Activated T-helper 17 cell treated with anti-CD3 and anti-CD28 coated beads, Interleukin-2, amount 50 U/mL, for 72 hours (primary cell): ENCODE data around the gene NUP214. TPM values are rescaled to one million over a fixed set of nuclear protein-coding genes. Genes with fewer than 3 reads are reported as not detected.
"Not testable (repeated sequence)": the region's sequence is repeated elsewhere in the genome, so short reads cannot be mapped to it uniquely, and the experiment has no call there.

Source experiments
- ATAC-seq: fragments of 150-1000 bp; cut with Tn5 transposase; replicated peaks from 2 replicates; pipeline ENCODE4 v1.10.0; 2021; ENCODE audit warnings: mild to moderate bottlenecking, moderate library complexity
- H3K27ac Mint-ChIP-seq: one replicate; pipeline ENCODE4 v1.8.0; 2022; ENCODE audit warnings: mixed read lengths
- H3K27me3 Mint-ChIP-seq: one replicate; pipeline ENCODE4 v1.8.0; 2022; ENCODE audit warnings: mixed read lengths
- H3K36me3 Mint-ChIP-seq: one replicate; pipeline ENCODE4 v1.8.0; 2022; ENCODE audit warnings: low read depth, mild to moderate bottlenecking, mixed read lengths
- H3K4me1 Mint-ChIP-seq: one replicate; pipeline ENCODE4 v1.8.0; 2022; ENCODE audit warnings: mixed read lengths
- H3K4me3 Mint-ChIP-seq: one replicate; pipeline ENCODE4 v1.8.0; 2022; ENCODE audit warnings: mild to moderate bottlenecking, mixed read lengths
- H3K9me3 Mint-ChIP-seq: one replicate; pipeline ENCODE4 v1.8.0; 2022; ENCODE audit warnings: mixed read lengths
- total RNA-seq, 2 donors: library from RNA; stranded (reverse); gene quantifications; one replicate each; pipeline ENCODE4 v1.2.3, GENCODE V29; 2022

The NUP214 gene
- total RNA-seq, 2 donors from 2014 or later, result 63.8 to 71.8 TPM

DNA sequence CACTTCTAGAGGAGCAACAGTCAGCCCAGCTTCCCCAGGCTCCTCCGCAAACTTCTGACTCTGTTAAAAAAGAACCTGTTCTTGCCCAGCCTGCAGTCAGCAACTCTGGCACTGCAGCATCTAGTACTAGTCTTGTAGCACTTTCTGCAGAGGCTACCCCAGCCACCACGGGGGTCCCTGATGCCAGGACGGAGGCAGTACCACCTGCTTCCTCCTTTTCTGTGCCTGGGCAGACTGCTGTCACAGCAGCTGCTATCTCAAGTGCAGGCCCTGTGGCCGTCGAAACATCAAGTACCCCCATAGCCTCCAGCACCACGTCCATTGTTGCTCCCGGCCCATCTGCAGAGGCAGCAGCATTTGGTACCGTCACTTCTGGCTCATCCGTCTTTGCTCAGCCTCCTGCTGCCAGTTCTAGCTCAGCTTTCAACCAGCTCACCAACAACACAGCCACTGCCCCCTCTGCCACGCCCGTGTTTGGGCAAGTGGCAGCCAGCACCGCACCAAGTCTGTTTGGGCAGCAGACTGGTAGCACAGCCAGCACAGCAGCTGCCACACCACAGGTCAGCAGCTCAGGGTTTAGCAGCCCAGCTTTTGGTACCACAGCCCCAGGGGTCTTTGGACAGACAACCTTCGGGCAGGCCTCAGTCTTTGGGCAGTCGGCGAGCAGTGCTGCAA, 72.8 kb downstream of the NUP214 start:
- no peak for ATAC-seq
- Mint-ChIP-seq H3K9me3 (no peaks in the 10 kb centered on the region), H3K27me3 (no peaks in the 10 kb centered on the region), H3K4me1 (no peaks in the 10 kb centered on the region), H3K27ac (no peak overlapping the region), H3K36me3 (peaks cover 97% of the 10 kb centered on the region), H3K4me3 (no peak overlapping the region)

DNA sequence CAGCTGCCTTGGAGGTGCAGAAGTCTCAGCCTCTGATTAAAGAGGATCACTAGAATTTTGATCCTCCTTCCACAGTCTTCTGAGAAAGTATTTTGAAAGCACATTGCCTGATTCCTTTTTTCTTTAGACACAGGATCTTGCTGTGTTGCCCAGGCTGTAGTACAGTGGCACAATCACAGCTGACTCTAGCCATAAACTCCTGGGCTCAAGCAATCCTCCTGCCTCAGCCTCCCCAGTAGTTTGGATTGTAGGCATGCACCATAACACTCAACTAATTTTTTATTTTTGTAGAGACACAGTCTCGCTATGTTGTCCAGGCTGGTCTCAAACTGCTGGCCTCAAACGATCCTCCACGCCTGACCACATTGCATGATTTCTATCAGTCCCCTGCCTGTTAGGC, 76.5 kb downstream of the NUP214 start:
- H3K4me3 Mint-ChIP-seq, result no peak overlapping the region
- H3K27me3 Mint-ChIP-seq, result no peaks in the 10 kb centered on the region
- peaks cover 93% of the 10 kb centered on the region for H3K36me3 Mint-ChIP-seq
- ATAC-seq, result no peak
- H3K4me1 Mint-ChIP-seq, result no peaks in the 10 kb centered on the region
- no peaks in the 10 kb centered on the region for H3K9me3 Mint-ChIP-seq
- peak overlapping the region; percentile 24 for H3K27ac Mint-ChIP-seq

DNA sequence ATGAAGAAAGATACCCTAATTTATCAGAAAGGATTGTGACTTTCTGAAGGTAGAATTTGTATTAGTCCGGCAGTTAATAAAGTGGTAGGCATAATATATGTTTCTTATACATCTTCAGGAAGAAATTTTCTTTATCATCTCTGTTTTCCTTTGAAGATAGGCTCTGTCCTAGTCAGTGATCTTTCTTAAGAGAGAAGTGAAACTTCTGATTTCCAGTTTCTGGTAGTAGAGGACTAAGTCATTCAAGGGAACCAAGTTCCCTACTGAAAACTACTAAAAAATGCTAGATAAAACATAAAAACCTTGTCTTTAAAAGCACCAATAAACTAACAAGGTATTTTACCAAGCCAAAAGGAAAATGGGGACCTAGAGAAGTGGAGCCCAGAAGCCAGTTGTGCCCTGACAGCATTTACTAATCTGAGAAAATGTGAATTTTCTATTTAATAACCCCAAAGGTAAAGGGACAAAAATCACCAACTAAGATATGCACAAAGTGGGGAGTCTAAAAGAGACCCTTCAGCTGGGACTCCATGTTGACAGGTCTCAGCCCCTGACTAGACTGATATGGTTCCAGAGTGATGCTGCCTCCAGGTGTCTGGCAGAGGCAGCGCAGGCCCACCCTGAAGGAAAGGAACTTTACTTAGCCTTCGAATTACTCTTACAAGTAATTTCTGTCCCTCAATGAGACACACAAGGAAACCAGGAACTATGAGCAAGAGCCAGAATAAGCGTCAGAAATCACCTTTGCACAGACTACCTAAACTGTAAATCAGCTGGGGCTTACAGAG, 78.2 kb downstream of the NUP214 start:
- H3K4me3 Mint-ChIP-seq, result no peak overlapping the region
- no peaks in the 10 kb centered on the region for H3K27me3 Mint-ChIP-seq
- ATAC-seq, result peak; percentile 26
- H3K36me3 Mint-ChIP-seq, result peaks cover 92% of the 10 kb centered on the region
- H3K4me1 Mint-ChIP-seq, result no peaks in the 10 kb centered on the region
- peak overlapping the region; percentile 38 for H3K27ac Mint-ChIP-seq
- no peaks in the 10 kb centered on the region for H3K9me3 Mint-ChIP-seq

DNA sequence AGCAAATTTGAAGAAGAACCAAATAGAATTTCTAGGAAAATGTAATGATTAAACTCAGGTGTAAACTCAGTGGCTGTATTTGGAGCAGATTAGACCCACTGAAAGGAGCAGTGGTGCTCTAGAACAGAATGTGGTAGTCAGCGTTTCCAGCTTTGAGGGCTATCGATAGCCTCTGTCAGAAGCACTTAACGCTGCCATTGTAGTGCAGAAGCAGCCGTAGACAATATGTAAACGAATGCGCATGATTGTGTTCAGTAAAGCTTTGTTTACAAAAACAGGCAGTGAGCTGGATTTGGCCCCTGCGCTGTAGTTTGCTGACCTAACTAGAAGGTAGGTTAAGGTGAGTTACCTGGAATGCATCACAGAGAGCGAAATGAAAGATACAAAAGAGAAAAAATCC, 78.9 kb downstream of the NUP214 start:
- H3K4me3 Mint-ChIP-seq, result no peak overlapping the region
- no peak for ATAC-seq
- H3K27ac Mint-ChIP-seq, result peak overlapping the region; percentile 38
- H3K4me1 Mint-ChIP-seq, result no peaks in the 10 kb centered on the region
- peaks cover 86% of the 10 kb centered on the region for H3K36me3 Mint-ChIP-seq
- no peaks in the 10 kb centered on the region for H3K27me3 Mint-ChIP-seq
- no peaks in the 10 kb centered on the region for H3K9me3 Mint-ChIP-seq

DNA sequence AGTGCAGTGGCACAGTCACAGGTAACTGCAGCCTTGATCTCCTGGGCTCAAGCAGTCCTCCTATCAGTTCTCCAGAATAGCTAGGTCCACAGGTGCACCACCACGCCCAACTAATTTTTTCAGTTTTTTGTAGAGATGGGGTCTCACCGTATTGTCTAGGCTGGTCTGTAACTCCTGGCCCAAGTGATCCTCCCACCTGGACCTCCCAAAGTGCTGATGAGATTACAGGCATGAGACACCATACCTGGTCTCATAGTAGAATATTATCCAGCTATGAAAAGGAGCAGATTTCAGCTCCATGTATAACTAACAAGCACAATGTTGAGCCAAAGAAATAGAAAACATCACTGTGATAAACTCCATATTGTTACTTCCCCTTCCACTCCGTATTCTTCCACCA, 81.1 kb downstream of the NUP214 start:
- peaks cover 85% of the 10 kb centered on the region for H3K36me3 Mint-ChIP-seq
- no peak for ATAC-seq
- no peak overlapping the region for H3K27ac Mint-ChIP-seq
- H3K9me3 Mint-ChIP-seq, result peaks cover 4% of the 10 kb centered on the region
- H3K4me3 Mint-ChIP-seq, result no peak overlapping the region
- no peaks in the 10 kb centered on the region for H3K4me1 Mint-ChIP-seq
- H3K27me3 Mint-ChIP-seq, result no peaks in the 10 kb centered on the region

DNA sequence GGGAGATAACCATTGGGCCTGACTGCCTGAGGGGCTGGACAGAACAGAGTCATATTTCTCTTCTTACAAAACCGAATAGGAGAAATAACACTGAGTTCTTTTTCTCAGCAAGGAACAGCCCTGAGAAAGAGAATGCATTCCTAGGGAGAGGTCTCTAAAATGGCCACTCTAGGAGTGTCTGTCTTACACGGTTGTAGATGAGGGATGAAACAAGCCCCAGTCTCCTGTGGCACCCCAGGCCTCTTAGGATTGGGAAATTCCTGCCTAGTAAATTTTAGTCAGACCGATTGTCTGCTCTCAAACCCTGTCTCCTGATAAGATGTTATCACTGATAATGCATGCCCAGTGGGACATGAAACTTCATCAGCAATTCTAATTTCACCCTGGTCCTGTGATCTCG, 86.5 kb downstream of the NUP214 start:
- H3K27me3 Mint-ChIP-seq, H3K4me3 Mint-ChIP-seq, H3K9me3 Mint-ChIP-seq, ATAC-seq, H3K27ac Mint-ChIP-seq, H3K4me1 Mint-ChIP-seq: not testable (repeated sequence)
- H3K36me3 Mint-ChIP-seq, result peaks cover 80% of the 10 kb centered on the region

DNA sequence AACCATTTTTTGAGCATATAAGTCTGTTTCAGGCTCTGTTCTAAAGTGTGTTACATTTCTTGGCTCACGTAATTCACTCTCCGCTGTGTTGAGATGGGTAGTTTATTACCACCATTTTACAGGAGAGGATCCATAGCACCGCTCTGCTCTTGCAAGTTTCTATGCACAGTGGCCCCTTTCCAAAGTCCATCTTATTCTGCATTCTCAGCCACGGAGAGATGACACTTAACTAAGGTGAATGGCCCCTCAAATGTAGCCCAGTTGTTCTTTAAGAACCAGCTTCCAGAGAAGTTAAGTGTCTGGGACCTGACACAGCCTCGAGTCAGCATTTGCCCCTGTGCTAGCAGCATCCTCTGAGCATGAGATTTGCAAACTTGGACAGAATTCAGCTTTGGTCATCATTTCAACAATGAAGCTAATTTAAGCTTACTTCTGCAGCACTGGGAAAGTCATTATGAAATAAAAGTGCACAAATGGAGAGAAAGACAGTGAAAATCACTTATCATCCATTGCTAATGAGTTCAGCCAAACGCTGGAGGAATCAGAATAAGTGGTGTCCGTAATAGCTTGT, 89.0 kb downstream of the NUP214 start:
- no peaks in the 10 kb centered on the region for H3K27me3 Mint-ChIP-seq
- peaks cover 87% of the 10 kb centered on the region for H3K36me3 Mint-ChIP-seq
- ATAC-seq, result no peak
- H3K4me1 Mint-ChIP-seq, result peaks cover 13% of the 10 kb centered on the region
- peak overlapping the region; percentile 6 for H3K27ac Mint-ChIP-seq
- H3K4me3 Mint-ChIP-seq, result no peak overlapping the region
- peaks cover 8% of the 10 kb centered on the region for H3K9me3 Mint-ChIP-seq

DNA sequence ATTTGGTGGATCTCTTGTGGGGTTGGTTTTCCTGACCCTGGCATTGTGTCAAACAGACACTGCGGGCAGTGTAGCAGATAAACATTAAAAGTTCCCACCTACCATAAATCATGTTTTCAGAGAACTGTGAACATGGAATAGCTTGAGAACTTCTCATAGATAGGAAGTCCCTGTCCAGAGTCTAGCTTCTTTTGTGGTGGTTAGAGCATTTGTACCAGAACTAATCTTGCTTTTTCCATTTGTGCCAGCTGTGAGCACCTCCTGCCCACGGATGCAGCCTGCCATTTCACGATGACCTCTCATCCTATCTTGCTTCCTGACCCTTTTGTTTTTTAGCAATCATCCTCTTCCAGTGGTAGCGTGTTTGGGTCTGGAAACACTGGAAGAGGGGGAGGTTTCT, 89.5 kb downstream of the NUP214 start:
- Mint-ChIP-seq H3K4me3 (no peak overlapping the region), H3K27me3 (no peaks in the 10 kb centered on the region), H3K27ac (no peak overlapping the region), H3K4me1 (peaks cover 13% of the 10 kb centered on the region), H3K9me3 (peaks cover 7% of the 10 kb centered on the region), H3K36me3 (peaks cover 85% of the 10 kb centered on the region)
- no peak for ATAC-seq

DNA sequence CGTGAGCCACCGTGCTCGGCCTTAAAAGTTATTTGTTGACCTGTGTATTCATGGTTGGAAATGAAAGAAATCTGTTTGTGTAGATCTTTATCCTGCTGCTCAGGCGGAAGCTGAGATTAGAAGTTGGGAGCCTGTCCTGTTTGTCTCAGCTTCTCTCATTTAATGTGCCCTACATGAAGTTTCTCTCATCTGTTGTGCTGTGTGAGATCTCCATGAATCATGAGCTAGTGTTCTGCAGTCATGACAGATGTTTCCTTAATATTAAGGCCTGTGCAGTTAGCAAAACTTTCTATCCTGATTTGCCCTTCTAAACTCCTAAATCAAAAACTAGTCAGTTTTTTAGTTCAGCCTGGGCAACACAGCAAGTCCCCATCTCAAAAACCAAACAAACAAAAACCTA, 91.4 kb downstream of the NUP214 start:
- ATAC-seq, result no peak
- H3K4me3 Mint-ChIP-seq, result no peak overlapping the region
- H3K4me1 Mint-ChIP-seq, result peaks cover 13% of the 10 kb centered on the region
- no peaks in the 10 kb centered on the region for H3K27me3 Mint-ChIP-seq
- H3K9me3 Mint-ChIP-seq, result peaks cover 4% of the 10 kb centered on the region
- H3K36me3 Mint-ChIP-seq, result peaks cover 74% of the 10 kb centered on the region
- H3K27ac Mint-ChIP-seq, result no peak overlapping the region

DNA sequence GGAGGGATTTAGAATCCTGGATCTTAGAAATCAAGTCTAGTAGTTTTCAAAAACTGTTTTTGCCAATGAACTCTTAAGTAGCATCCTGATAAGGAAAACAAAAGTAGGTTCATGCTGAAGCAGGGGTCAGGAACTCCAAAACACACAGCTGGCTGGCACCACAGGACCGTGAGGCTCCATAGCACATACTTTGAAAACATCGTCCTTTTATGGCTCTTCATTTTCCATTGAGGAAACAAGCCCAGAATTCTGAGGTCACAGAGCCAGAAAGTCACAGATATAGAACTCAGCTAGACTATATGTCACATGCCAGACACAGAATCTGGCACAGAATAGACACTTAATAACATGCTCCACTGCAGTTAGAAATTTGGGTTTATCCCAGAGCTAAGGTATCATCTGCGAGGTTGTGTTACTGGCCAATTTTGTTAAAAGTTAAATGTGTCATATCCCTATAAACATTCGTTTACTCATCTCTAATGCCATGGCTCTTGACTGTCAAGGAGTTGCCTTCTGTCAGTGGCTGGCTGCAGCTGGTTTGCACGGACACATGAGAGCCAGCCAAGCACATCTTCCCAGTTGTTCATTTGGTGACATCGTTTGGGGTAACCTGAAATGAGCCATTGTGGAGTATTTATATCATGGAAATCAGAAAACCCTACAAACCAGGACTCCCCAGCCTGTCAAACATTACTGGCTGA, 92.1 kb downstream of the NUP214 start:
- Mint-ChIP-seq H3K27me3 (no peaks in the 10 kb centered on the region), H3K4me1 (peaks cover 13% of the 10 kb centered on the region), H3K9me3 (peaks cover 2% of the 10 kb centered on the region), H3K4me3 (no peak overlapping the region), H3K36me3 (peaks cover 71% of the 10 kb centered on the region), H3K27ac (no peak overlapping the region)
- ATAC-seq, result no peak

DNA sequence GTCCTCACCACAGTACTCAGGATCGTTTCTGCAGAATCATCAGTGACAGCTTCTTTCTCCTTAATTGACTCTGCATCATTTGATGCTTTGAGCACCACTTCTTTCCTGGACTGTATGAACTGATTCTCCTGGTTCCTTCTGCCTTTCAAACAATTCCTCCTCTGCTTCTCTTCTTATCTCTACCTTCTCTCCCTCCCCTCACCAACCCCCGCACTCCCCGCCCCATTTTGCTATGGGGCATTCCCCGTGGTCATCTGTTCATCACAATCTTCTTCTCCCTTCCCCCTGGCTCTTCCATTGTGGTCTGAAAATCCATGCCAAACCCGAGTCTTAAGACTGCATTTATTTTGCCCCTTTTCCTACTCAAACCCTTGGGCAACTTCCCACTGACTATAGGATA, 93.0 kb downstream of the NUP214 start:
- Mint-ChIP-seq H3K36me3 (peaks cover 75% of the 10 kb centered on the region), H3K27ac (peak overlapping the region; percentile 80), H3K4me1 (peaks cover 13% of the 10 kb centered on the region), H3K4me3 (no peak overlapping the region), H3K27me3 (no peaks in the 10 kb centered on the region), H3K9me3 (no peaks in the 10 kb centered on the region)
- ATAC-seq, result no peak

DNA sequence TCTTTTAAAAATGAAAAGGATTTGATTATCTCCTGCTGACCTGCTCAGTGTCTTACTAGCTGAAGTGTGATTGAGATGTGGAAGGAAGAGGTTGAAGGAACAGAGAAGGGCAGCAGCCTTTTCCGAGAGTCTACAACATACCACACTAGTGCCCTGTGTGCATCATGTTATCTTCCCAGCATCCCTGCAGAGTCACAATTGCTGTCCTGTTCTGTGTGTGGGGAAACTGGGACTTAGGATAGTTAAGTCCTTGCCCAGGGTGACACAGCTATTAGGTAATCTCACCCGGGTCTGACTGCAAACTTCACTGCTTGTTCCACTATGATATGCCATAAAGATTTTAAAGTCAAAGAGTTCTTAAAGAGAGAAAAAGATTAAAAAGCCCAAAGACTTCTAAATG, 95.1 kb downstream of the NUP214 start:
- H3K27ac Mint-ChIP-seq, result no peak overlapping the region
- H3K36me3 Mint-ChIP-seq, result peaks cover 71% of the 10 kb centered on the region

DNA sequence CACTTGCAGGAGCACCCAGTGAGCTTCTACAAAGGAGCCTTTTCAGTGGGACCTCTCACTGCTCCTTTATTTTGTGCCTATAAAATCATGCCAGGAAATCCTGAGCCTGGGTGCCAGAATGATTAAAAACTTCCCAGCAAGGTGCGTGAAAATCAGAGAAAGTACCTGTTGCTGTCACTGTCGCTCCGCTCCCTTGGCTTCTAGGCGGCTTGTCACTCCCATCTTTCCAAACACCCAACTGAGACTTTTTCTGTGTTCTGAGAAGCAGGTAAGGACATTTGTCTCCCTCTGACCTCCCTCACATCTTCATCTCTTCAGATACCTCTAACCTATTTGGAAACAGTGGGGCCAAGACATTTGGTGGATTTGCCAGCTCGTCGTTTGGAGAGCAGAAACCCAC, 97.1 kb downstream of the NUP214 start:
- H3K27ac Mint-ChIP-seq, result peak overlapping the region; percentile 39
- H3K9me3 Mint-ChIP-seq, result no peaks in the 10 kb centered on the region
- no peaks in the 10 kb centered on the region for H3K27me3 Mint-ChIP-seq
- peaks cover 71% of the 10 kb centered on the region for H3K36me3 Mint-ChIP-seq
- peaks cover 5% of the 10 kb centered on the region for H3K4me1 Mint-ChIP-seq
- ATAC-seq, result no peak
- no peak overlapping the region for H3K4me3 Mint-ChIP-seq

More for the DNA sequence above, 95.1 kb downstream of the NUP214 start:
- Mint-ChIP-seq H3K27me3 (no peaks in the 10 kb centered on the region), H3K4me1 (peaks cover 5% of the 10 kb centered on the region), H3K4me3 (no peak overlapping the region), H3K9me3 (no peaks in the 10 kb centered on the region)
- ATAC-seq, result no peak

DNA sequence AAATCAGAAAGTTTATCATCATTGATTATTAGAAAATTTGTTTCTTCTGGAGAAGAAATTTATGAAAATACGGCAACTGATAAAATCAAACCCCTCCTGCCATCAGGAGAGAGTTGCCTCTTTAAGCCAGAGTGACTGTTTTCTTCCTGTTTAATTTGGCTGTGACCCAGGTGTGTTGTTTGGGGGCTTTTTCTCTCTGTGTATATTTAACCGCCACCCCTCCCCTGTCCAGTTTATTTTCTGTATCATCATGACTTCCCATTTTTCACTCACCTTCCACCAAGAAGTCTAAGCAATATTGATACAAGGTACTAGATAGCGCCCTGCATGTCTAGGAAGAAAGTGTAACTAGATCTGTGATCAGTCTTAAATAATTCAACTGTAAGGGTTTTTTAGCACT, 100.8 kb downstream of the NUP214 start:
- Mint-ChIP-seq H3K4me3 (no peak overlapping the region), H3K4me1 (no peaks in the 10 kb centered on the region), H3K36me3 (peaks cover 78% of the 10 kb centered on the region), H3K9me3 (no peaks in the 10 kb centered on the region), H3K27me3 (no peaks in the 10 kb centered on the region), H3K27ac (no peak overlapping the region)
- no peak for ATAC-seq
